Measurements from ENCODE around the gene SNTB2. TPM values are rescaled to one million over a fixed set of nuclear protein-coding genes. Genes with fewer than 3 reads are reported as not detected.

Gene SNTB2
- total and polyA plus RNA-seq, 9 of the 15 experiments (the other 6 are each of a cell fraction or from before 2014, with no cell fraction given) = 1.2 to 13.7 (median 5.7) TPM

- 69% methylated on average over 7 of the region's 8 CpGs for WGBS (ENCODE audit: insufficient coverage, low coverage, missing lambda C conversion rate)
- intact Hi-C loops (cut with micrococcal nuclease) = no loop called here
- H3K9me3 ChIP-seq (replicated peaks; ENCODE audit: control insufficient read depth, insufficient read depth, low read depth, low read length) = no peaks in the 10 kb centered on the region
- H2AFZ ChIP-seq (ENCODE audit: low read depth, low read length) = no peak overlapping the region
- no peaks in the 10 kb centered on the region; the same call in none of the 2 replicates for H4K20me1 ChIP-seq (replicated peaks; ENCODE audit: control insufficient read depth, insufficient read depth, low read length)
- BruUV-seq (replicated peaks) = no TSS peak
- H3K4me1 ChIP-seq (replicated peaks in 1 of 2; ENCODE audit: control insufficient read depth in 2 of 2, insufficient read depth in 2 of 2, low read length in 2 of 2) = peaks cover 0 to under 1% of the 10 kb centered on the region in 2 experiments; a peak in 3 of 5 replicates
- no peak overlapping the region for H3K9ac ChIP-seq (ENCODE audit: insufficient read depth in 1 of 2, low read depth in 2 of 2, low read length in 2 of 2)
- H3K36me3 ChIP-seq (ENCODE audit: control insufficient read depth, insufficient read depth, low read length) = peaks cover 87% of the 10 kb centered on the region
- ChIA-PET POLR2A (interaction anchor here (0.6 to 2.0 kb wide), 5 partner anchors 11 to 55 kb away, joined by 3 to 4 read pairs (median 4); no protein-coding TSS in a partner anchor), CTCF (ENCODE audit: low intra/inter-chr PET ratio) (no interaction called here)
- no peak for TF ChIP-seq C11orf30 (IDR thresholded peaks at IDR 0.05; ENCODE audit: low read depth)
- TF ChIP-seq, protein P1, sequence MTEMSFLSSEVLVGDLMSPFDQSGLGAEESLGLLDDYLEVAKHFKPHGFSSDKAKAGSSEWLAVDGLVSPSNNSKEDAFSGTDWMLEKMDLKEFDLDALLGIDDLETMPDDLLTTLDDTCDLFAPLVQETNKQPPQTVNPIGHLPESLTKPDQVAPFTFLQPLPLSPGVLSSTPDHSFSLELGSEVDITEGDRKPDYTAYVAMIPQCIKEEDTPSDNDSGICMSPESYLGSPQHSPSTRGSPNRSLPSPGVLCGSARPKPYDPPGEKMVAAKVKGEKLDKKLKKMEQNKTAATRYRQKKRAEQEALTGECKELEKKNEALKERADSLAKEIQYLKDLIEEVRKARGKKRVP (CRISPR knock-in tag; IDR thresholded peaks at IDR 0.05) = no peak
- no peak for TF ChIP-seq RBM17 (IDR thresholded peaks at IDR 0.05; ENCODE audit: borderline replicate concordance, low read depth, low read length)
- TF ChIP-seq NKRF (IDR thresholded peaks at IDR 0.05; ENCODE audit: borderline replicate concordance) = no peak
- TF ChIP-seq POLR2AphosphoS2 (IDR thresholded peaks at IDR 0.05; ENCODE audit: low read length) = no peak
- TF ChIP-seq, protein P2, sequence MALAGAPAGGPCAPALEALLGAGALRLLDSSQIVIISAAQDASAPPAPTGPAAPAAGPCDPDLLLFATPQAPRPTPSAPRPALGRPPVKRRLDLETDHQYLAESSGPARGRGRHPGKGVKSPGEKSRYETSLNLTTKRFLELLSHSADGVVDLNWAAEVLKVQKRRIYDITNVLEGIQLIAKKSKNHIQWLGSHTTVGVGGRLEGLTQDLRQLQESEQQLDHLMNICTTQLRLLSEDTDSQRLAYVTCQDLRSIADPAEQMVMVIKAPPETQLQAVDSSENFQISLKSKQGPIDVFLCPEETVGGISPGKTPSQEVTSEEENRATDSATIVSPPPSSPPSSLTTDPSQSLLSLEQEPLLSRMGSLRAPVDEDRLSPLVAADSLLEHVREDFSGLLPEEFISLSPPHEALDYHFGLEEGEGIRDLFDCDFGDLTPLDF (CRISPR knock-in tag; IDR thresholded peaks at IDR 0.05) = no peak
- TF ChIP-seq BCOR (IDR thresholded peaks at IDR 0.05) = no peak
- TF ChIP-seq ESRRB (CRISPR knock-in tag; IDR thresholded peaks at IDR 0.05; ENCODE audit: borderline replicate concordance) = no peak
- no peak for TF ChIP-seq PCBP1 (IDR thresholded peaks at IDR 0.05; ENCODE audit: low read depth, low read length, poor library complexity, severe bottlenecking)
- TF ChIP-seq CCNT2 (IDR thresholded peaks at IDR 0.05; ENCODE audit: borderline replicate concordance, extremely low read depth, insufficient read length, low read depth, low read length) = no peak
- no peak for TF ChIP-seq ZNF165 (CRISPR knock-in tag; IDR thresholded peaks at IDR 0.05; ENCODE audit: borderline replicate concordance)
- TF ChIP-seq ATF6 (CRISPR knock-in tag; IDR thresholded peaks at IDR 0.05) = no peak
- TF ChIP-seq TEAD4 (IDR thresholded peaks at IDR 0.05; ENCODE audit: low read length) = no peak
- no peak for TF ChIP-seq TEAD4 (CRISPR knock-in tag; IDR thresholded peaks at IDR 0.05; ENCODE audit: borderline replicate concordance)
- H3K4me2 ChIP-seq (ENCODE audit: insufficient read depth, low read length) = no peak overlapping the region
- DNase-seq (ENCODE audit: extremely low read depth in 1 of 4, low spot score in 3 of 4) = peak in 2 of 4 experiments; percentile 29 to 33
- no peaks in the 10 kb centered on the region for H3K79me2 ChIP-seq (ENCODE audit: control insufficient read depth, insufficient read depth, low read length)
- FAIRE-seq = no peak
- in situ Hi-C loops (cut with MboI) = no loop called here
- H3K27ac ChIP-seq (ENCODE audit: extremely low read depth, low read depth, low read length) = no peak overlapping the region
- ATAC-seq = no peak
- H3K9me1 ChIP-seq (ENCODE audit: control insufficient read depth, insufficient read depth, low read length) = no peaks in the 10 kb centered on the region
- H3K4me3 ChIP-seq = no peak overlapping the region
- H3K27me3 ChIP-seq (ENCODE audit: control insufficient read depth in 2 of 2, insufficient read depth in 2 of 2, low read length in 2 of 2) = no peaks in the 10 kb centered on the region
Observed at GRCh38 chr16:69166221-69166833, 20.6 kb upstream of the SNTB2 start.

All from K562 (cell line).